Pancreas (tissue), 10 donors: Measurements from ENCODE around the gene PACS2. TPM values are rescaled to one million over a fixed set of nuclear protein-coding genes. Genes with fewer than 3 reads are reported as not detected.

Experiments
- ATAC-seq, 4 donors: fragments of 200-7000 bp; cut with Tn5 transposase; one replicate each; pipeline versions ENCODE4 v1.8.0 to v1.9.1; 2020; ENCODE audit warnings: mild to moderate bottlenecking in 4 of 4, moderate library complexity in 4 of 4
- DNase-seq, 6 donors: peaks; one replicate each; pipeline ENCODE4 v3.0.0-alpha.2; 2020
- FAIRE-seq: peaks from 2 replicates; lab custom pipeline; 2012; peaks lifted over from hg19 to GRCh38; lab: Jason Lieb, UNC
- H3K27ac ChIP-seq, 4 donors: fragments of 200-600 bp; sonication (generic); 1 replicate in 3 of 4; 2 replicates in 1 of 4; pipeline versions ENCODE4 v1.5.0 to v1.8.0; 2020
- H3K27me3 ChIP-seq, 4 donors: fragments of 200-600 bp; one replicate each; pipeline ENCODE4 v1.8.0; 2021
- H3K36me3 ChIP-seq, 3 donors: fragments of 200-600 bp; sonication (generic) in 1 of 3; one replicate each; pipeline versions ENCODE4 v1.5.0 to v1.8.0; 2020 to 2021
- H3K4me1 ChIP-seq, 3 donors: fragments of 200-600 bp; one replicate each; pipeline ENCODE4 v1.8.0; 2021
- H3K4me3 ChIP-seq, 4 donors: fragments of 200-600 bp; sonication (generic) in 2 of 4; one replicate each; pipeline versions ENCODE4 v1.5.0 to v1.8.0; 2020 to 2021
- H3K9me3 ChIP-seq, 4 donors: fragments of 200-600 bp; one replicate each; pipeline ENCODE4 v1.8.0; 2021
- WGBS, 2 donors: extraction: QIAGEN DNeasy Blood & Tissue Kit; methylation state at CpG; one replicate each; pipeline ENCODE4 v1.1.7; 2013; 5-methylcytosine and 5-hydroxymethylcytosine counted together
- intact Hi-C, 3 donors: fragments of 100-400 bp; cut with DNase I; formaldehyde crosslinking; loops; one replicate each; pipeline versions ENCODE4 v1.11.1 to v1.14.2; 2022
- polyA plus RNA-seq, 2 donors: library from polyadenylated mRNA; stranded (reverse); fragments of 200-250 nt; gene quantifications; one replicate each; pipeline ENCODE4 v1.2.3, GENCODE V29; 2013
- total RNA-seq, 6 donors: library from RNA; stranded (reverse); fragmentation: NEBNext Ultra II Directional in 4 of 6; extraction: Animal tissue kit (Norgen Biotek cat#: 25700) in 4 of 6; gene quantifications; one replicate each; pipeline versions ENCODE4 v1.2.1 to v1.2.4, GENCODE V29; 2021 to 2023
- TF ChIP-seq, protein P1 (sequence below), 4 donors: fragments of 200-600 bp; sonication (generic) in 3 of 4; IDR thresholded peaks; one replicate each; pipeline versions ENCODE4 v1.5.0 to v1.8.0; 2021; ENCODE audit warnings: antibody characterized with exemption in 4 of 4
- donor health status: healthy with polysubstance abuse.
- donor health status: DM: no; HTN: no; CAD: no; lungs with moderate emphysema.
- donor health status: DM: no; HTN: no; CAD: no.
- donor health status: control.
- donor health status: control.
- donor health status: Bipolar disorder and iron deficiency.
- donor health status: DM: yes; HTN: yes; CAD: no.
- donor health status: DM: no; HTN: no; CAD: no.
- donor health status: DM: no; HTN: no; CAD: no.
- donor health status: DM: yes; HTN: yes; CAD: no.

PACS2 gene
- total and polyA plus RNA-seq, 8 donors, result 36.9 to 128 (median 49.3) TPM

GRCh38 chr14:105282098-105282725 is 32.3 kb upstream of the PACS2 start:
- no peaks in the 10 kb centered on the region for H3K27me3 ChIP-seq
- TF ChIP-seq, protein P1, sequence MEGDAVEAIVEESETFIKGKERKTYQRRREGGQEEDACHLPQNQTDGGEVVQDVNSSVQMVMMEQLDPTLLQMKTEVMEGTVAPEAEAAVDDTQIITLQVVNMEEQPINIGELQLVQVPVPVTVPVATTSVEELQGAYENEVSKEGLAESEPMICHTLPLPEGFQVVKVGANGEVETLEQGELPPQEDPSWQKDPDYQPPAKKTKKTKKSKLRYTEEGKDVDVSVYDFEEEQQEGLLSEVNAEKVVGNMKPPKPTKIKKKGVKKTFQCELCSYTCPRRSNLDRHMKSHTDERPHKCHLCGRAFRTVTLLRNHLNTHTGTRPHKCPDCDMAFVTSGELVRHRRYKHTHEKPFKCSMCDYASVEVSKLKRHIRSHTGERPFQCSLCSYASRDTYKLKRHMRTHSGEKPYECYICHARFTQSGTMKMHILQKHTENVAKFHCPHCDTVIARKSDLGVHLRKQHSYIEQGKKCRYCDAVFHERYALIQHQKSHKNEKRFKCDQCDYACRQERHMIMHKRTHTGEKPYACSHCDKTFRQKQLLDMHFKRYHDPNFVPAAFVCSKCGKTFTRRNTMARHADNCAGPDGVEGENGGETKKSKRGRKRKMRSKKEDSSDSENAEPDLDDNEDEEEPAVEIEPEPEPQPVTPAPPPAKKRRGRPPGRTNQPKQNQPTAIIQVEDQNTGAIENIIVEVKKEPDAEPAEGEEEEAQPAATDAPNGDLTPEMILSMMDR (IDR thresholded peaks at IDR 0.05), result no peak
- no peak overlapping the region for H3K4me3 ChIP-seq
- ATAC-seq (peak; percentile 83 to 88 (median 88)), FAIRE-seq (no peak), DNase-seq (peak in 5 of 6 donors; percentile 56 to 75 (median 74))
- H3K27ac ChIP-seq, result peak overlapping the region; percentile 10 to 55 (median 34)
- H3K9me3 ChIP-seq, result no peaks in the 10 kb centered on the region
- intact Hi-C loops, result loop anchor here in 1 of 3 donors (10.0 kb wide), 2 partner anchors 73 to 197 kb away; no protein-coding TSS in a partner anchor
- H3K36me3 ChIP-seq, result no peaks in the 10 kb centered on the region
- peaks cover 16 to 24% (median 22%) of the 10 kb centered on the region in 3 donors for H3K4me1 ChIP-seq
- 24 to 33% methylated on average over 16 of the region's 16 CpGs for WGBS, 2 donors

- Histone ChIP-seq H3K9me3 (no peaks in the 10 kb centered on the region), H3K36me3 (no peaks in the 10 kb centered on the region), H3K27me3 (no peaks in the 10 kb centered on the region), H3K27ac (peak overlapping the region in 1 of 4 donors; percentile 52), H3K4me3 (no peak overlapping the region), H3K4me1 (peaks cover 16 to 24% (median 22%) of the 10 kb centered on the region in 3 donors)
- no peak for ATAC-seq
- intact Hi-C loops, result loop anchor here in 1 of 3 donors (10.0 kb wide), 2 partner anchors 72 to 198 kb away; no protein-coding TSS in a partner anchor
- FAIRE-seq, result no peak
- 77 to 78% methylated on average over 10 of the region's 10 CpGs for WGBS, 2 donors
- TF ChIP-seq, protein P1 (IDR thresholded peaks at IDR 0.05), result no peak
- DNase-seq, result no peak
Measured at GRCh38 chr14:105283028-105283427, 31.5 kb upstream of the PACS2 start.

DNA sequence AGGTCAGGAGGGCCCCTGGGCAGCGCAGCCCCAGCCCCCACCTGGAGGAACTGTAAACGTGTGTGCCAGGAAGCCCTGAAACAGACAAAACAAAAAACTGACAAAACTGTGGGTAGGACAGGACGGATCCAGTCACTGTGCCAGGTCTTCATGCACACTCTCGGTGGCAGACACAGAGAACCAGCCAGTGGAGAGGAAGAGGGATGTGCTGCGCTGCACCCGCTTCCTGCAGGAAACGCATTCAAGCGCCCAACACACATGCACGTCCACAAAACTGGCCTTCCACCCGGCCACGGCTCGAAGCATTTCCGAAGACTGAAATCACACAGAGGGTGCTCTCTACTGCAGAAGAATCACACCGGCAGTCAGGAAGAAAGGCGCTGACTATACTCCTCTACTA is 30.6 kb upstream of the PACS2 start:
- ATAC-seq (no peak), DNase-seq (no peak), FAIRE-seq (no peak)
- Histone ChIP-seq H3K27me3 (no peaks in the 10 kb centered on the region), H3K4me1 (peaks cover 16 to 24% (median 22%) of the 10 kb centered on the region in 3 donors), H3K27ac (no peak overlapping the region), H3K9me3 (no peaks in the 10 kb centered on the region), H3K4me3 (no peak overlapping the region), H3K36me3 (no peaks in the 10 kb centered on the region)
- intact Hi-C loops, result loop anchor here in 1 of 3 donors (10.0 kb wide), 2 partner anchors 71 to 199 kb away; no protein-coding TSS in a partner anchor
- 74 to 76% methylated on average over 15 of the region's 15 CpGs for WGBS, 2 donors
- TF ChIP-seq, protein P1 (IDR thresholded peaks at IDR 0.05), result no peak

DNA sequence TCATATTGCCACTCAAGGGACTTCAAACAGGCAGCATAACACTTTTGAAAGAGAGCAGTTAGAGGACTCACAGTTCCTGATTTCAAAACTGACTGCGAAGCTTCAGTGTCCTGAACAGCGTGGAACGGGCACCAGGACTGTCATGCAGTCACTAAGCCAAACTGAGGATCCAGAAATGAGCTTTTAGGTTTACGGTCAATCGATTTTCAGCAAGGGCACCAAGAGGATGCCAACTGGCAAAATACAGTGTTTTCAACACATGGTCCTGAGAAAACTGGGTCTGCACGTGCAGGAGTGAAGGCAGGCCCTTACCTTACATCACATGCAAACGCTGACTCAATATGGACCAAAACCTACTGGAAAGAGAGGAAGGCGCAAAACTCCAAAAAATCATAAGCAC is 29.4 kb upstream of the PACS2 start:
- FAIRE-seq (no peak), DNase-seq (peak in 1 of 6 donors; percentile 50), ATAC-seq (peak in 1 of 4 donors; percentile 38)
- H3K9me3 ChIP-seq, result no peaks in the 10 kb centered on the region
- H3K36me3 ChIP-seq, result no peaks in the 10 kb centered on the region
- intact Hi-C loops, result loop anchor here in 1 of 3 donors (10.0 kb wide), 2 partner anchors 70 to 200 kb away; no protein-coding TSS in a partner anchor
- 44 to 51% methylated on average over 8 of the region's 8 CpGs for WGBS, 2 donors
- no peaks in the 10 kb centered on the region for H3K27me3 ChIP-seq
- H3K4me1 ChIP-seq, result peaks cover 16 to 24% (median 22%) of the 10 kb centered on the region in 3 donors
- no peak overlapping the region for H3K27ac ChIP-seq
- H3K4me3 ChIP-seq, result no peak overlapping the region
- TF ChIP-seq, protein P1 (IDR thresholded peaks at IDR 0.05), result no peak

- no peak overlapping the region for H3K4me3 ChIP-seq
- no peaks in the 10 kb centered on the region for H3K27me3 ChIP-seq
- WGBS, 2 donors, result 95% methylated on average over 9 of the region's 9 CpGs
- TF ChIP-seq, protein P1 (IDR thresholded peaks at IDR 0.05), result no peak
- no peaks in the 10 kb centered on the region for H3K36me3 ChIP-seq
- DNase-seq (peak in 1 of 6 donors; percentile 11), FAIRE-seq (no peak), ATAC-seq (no peak)
- H3K4me1 ChIP-seq, result peaks cover 16 to 20% (median 17%) of the 10 kb centered on the region in 3 donors
- H3K9me3 ChIP-seq, result no peaks in the 10 kb centered on the region
- H3K27ac ChIP-seq, result no peak overlapping the region
- intact Hi-C loops, result loop anchor here in 1 of 3 donors (10.0 kb wide), 2 partner anchors 68 to 202 kb away; no protein-coding TSS in a partner anchor
Measured at GRCh38 chr14:105286759-105287144, 27.8 kb upstream of the PACS2 start.
